GM12878 (cell line): ENCODE data around the gene PCAT6. TPM values are rescaled to one million over a fixed set of nuclear protein-coding genes. Genes with fewer than 3 reads are reported as not detected.

Source experiments
- ATAC-seq: fragments of 200-7000 bp; cut with Tn5 transposase; 3 replicates; pipeline ENCODE4 v1.9.1; 2020; ENCODE audit warnings: mild to moderate bottlenecking, moderate library complexity
- BruUV-seq: library from RNA; stranded (reverse); fragments of 400-500 nt; replicated peaks from 2 replicates; lab custom pipeline; 2021; lab: Mats Ljungman, UMichigan
- CTCF ChIA-PET: fragments of 300-600 bp; sonication (Branson Sonifier 250); formaldehyde crosslinking; extraction: SDS; loops from one replicate; lab custom pipeline; 2021; ENCODE audit warnings: inconsistent platforms; lab: Yijun Ruan, JAX
- POLR2A ChIA-PET: fragments of 350-600 bp; formaldehyde crosslinking; extraction: SDS; loops from one replicate; lab custom pipeline; 2021; ENCODE audit warnings: inconsistent platforms; lab: Charles Lee
- RAD21 ChIA-PET: fragments of 300-600 bp; sonication (Branson Sonifier 250); formaldehyde crosslinking; loops from one replicate; lab custom pipeline; 2023; ENCODE audit warnings: antibody characterized with exemption; ENCODE audit not compliant: unreplicated experiment; lab: Charles Lee
- SMC1A ChIA-PET: fragments of 300-600 bp; sonication (Branson Sonifier 250); formaldehyde crosslinking; loops from one replicate; lab custom pipeline; 2023; ENCODE audit not compliant: unreplicated experiment, uncharacterized antibody; lab: Charles Lee
- DNase-seq: peaks from one replicate; pipeline ENCODE4 v3.0.0-alpha.2; 2011; ENCODE audit warnings: low read depth, low spot score
- FAIRE-seq: peaks from 3 replicates; lab custom pipeline; 2011; peaks lifted over from hg19 to GRCh38; lab: Jason Lieb, UNC
- H2AFZ ChIP-seq: 2 replicates; pipeline ENCODE4 v1.6.0; 2011; ENCODE audit warnings: low read depth, low read length, control low read depth; ENCODE audit not compliant: control insufficient read depth
- H3K27ac ChIP-seq: 2 replicates; pipeline ENCODE4 v1.5.1; 2011; ENCODE audit warnings: control low read depth; ENCODE audit not compliant: control insufficient read depth, insufficient read depth
- H3K27me3 ChIP-seq, 2 experiments: replicated peaks in 1 of 2; 2 replicates each; pipeline versions ENCODE4 v1.6.0 to v1.6.1; 2011; ENCODE audit warnings: low read length in 1 of 2; ENCODE audit not compliant: control insufficient read depth in 2 of 2, insufficient read depth in 2 of 2
- H3K36me3 ChIP-seq, 2 experiments: 2 replicates each; pipeline ENCODE4 v1.5.1; 2011; ENCODE audit warnings: low read length in 1 of 2; ENCODE audit not compliant: control insufficient read depth in 2 of 2, insufficient read depth in 2 of 2
- H3K4me1 ChIP-seq: 2 replicates; pipeline ENCODE4 v1.6.1; 2011; ENCODE audit warnings: mild to moderate bottlenecking, low read length, moderate library complexity, mixed read lengths; ENCODE audit not compliant: control insufficient read depth, insufficient read depth
- H3K4me2 ChIP-seq: 2 replicates; pipeline ENCODE4 v1.6.0; 2011; ENCODE audit warnings: control low read depth; ENCODE audit not compliant: control insufficient read depth, insufficient read depth
- H3K4me3 ChIP-seq: fragments of 200-600 bp; sonication (generic); 2 replicates; pipeline ENCODE4 v1.5.1; 2016
- H3K79me2 ChIP-seq: 2 replicates; pipeline ENCODE4 v1.6.0; 2011; ENCODE audit warnings: low read length; ENCODE audit not compliant: control insufficient read depth, insufficient read depth
- H3K9ac ChIP-seq: 2 replicates; pipeline ENCODE4 v1.8.0; 2011; ENCODE audit warnings: low read length, control low read depth, mixed read lengths; ENCODE audit not compliant: control insufficient read depth, insufficient read depth
- H3K9me3 ChIP-seq: replicated peaks from 3 replicates; pipeline ENCODE4 v1.5.1; 2011; ENCODE audit warnings: mild to moderate bottlenecking, low read length; ENCODE audit not compliant: control insufficient read depth, insufficient read depth
- H4K20me1 ChIP-seq: 2 replicates; pipeline ENCODE4 v1.6.0; 2011; ENCODE audit not compliant: control insufficient read depth, insufficient read depth
- FOXK2 ChIP-seq: fragments of 450-650 bp; IDR thresholded peaks from 2 replicates; pipeline ENCODE4 v1.6.1; 2017; ENCODE audit warnings: mild to moderate bottlenecking, moderate library complexity
- HDAC2 ChIP-seq: fragments of 200-600 bp; sonication (generic); IDR thresholded peaks from 2 replicates; pipeline ENCODE4 v1.6.1; 2017
- YBX1 ChIP-seq: fragments of 450-650 bp; IDR thresholded peaks from 2 replicates; pipeline ENCODE4 v1.6.1; 2016; ENCODE audit warnings: antibody characterized with exemption
- ZBED1 ChIP-seq: IDR thresholded peaks from 2 replicates; pipeline ENCODE4 v1.6.1; 2016; ENCODE audit warnings: borderline replicate concordance
- WGBS: methylation state at CpG from one replicate; pipeline ENCODE4 v1.1.6; 2016; ENCODE audit warnings: low lambda C conversion rate; ENCODE audit not compliant: insufficient replicate concordance, insufficient coverage; ENCODE audit errors: missing lambda C conversion rate; 5-methylcytosine and 5-hydroxymethylcytosine counted together
- in situ Hi-C: fragments of 300-500 bp; cut with MboI; formaldehyde crosslinking; loops from 9 replicates; pipeline ENCODE4 v1.14.3; 2018; ENCODE audit warnings: mixed read lengths
- intact Hi-C: fragments of 100-400 bp; cut with micrococcal nuclease; formaldehyde crosslinking; loops from one replicate; pipeline ENCODE4 v1.14.2; 2022; ENCODE audit not compliant: unreplicated experiment
- polyA plus RNA-seq, 11 experiments: library from polyadenylated mRNA; depleted of rRNA in 4 of 11; unstranded in 6 of 11; stranded (reverse) in 5 of 11; fragments of >200 nt; fragmentation: Nextera tagmentation in 4 of 11; fragmentation: Illumina TruSeq in 1 of 11; extraction: Ambion mirVana in 4 of 11; extraction: Trizol in 1 of 11; gene quantifications; 1 replicate in 1 of 11; 2 replicates in 10 of 11; pipeline versions ENCODE4 v1.2.1 to v1.2.3, GENCODE V29; 2011 to 2016; ENCODE audit warnings: inconsistent platforms in 2 of 11, missing spikeins in 2 of 11, low read depth in 1 of 11
- total RNA-seq, 4 experiments: library from RNA; depleted of rRNA in 3 of 4; stranded (reverse); fragments of >200 nt in 3 of 4; fragmentation: Illumina TruSeq in 1 of 4; extraction: Trizol in 1 of 4; gene quantifications; 2 replicates each; pipeline versions ENCODE4 v1.2.1 to v1.2.3, GENCODE V29; 2013 to 2021
- TF ChIP-seq, protein P1 (sequence below): fragments of 450-650 bp; IDR thresholded peaks from 2 replicates; pipeline ENCODE4 v1.6.1; 2017; ENCODE audit warnings: mild to moderate bottlenecking, moderate library complexity

Gene PCAT6
- total and polyA plus RNA-seq, 10 of the 15 experiments (the other 5 are each of a cell fraction or from before 2014, with no cell fraction given), result 0.16 to 0.83 (median 0.48) TPM; not detected in 4

DNA sequence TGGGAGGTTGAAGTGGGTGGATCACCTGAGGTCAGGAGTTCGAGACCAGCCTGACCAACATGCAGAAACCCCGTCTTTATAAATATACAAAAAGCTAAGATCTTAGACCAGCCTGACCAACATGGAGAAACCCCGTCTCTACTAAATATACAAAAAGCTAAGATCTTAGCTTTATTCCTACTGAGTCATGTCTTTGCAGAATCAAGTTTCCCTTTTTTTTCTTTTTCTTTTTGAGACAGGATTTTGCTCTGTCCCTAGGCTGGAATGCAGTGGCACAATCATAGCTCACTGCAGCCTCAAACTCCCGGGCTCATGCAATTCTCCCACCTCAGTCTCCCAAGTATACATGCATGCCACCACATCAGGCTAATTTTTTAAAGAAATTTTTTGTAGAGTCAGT, 23.9 kb upstream of the PCAT6 start:
- Histone ChIP-seq H3K36me3 (no peaks in the 10 kb centered on the region), H4K20me1 (no peaks in the 10 kb centered on the region), H3K79me2 (no peaks in the 10 kb centered on the region), H3K9me3 (no peaks in the 10 kb centered on the region), H3K27me3 (no peaks in the 10 kb centered on the region), H3K4me3 (no peak overlapping the region), H3K4me1 (no peaks in the 10 kb centered on the region), H3K9ac (no peak overlapping the region), H3K4me2 (no peak overlapping the region), H3K27ac (no peak overlapping the region), H2AFZ (no peak overlapping the region)
- FAIRE-seq (no peak), ATAC-seq (no peak), DNase-seq (no peak)
- BruUV-seq, result no TSS peak
- CTCF ChIA-PET, result interaction anchor here (0.6 to 1.2 kb wide), 5 partner anchors 12 to 1716 kb away, joined by 3 read pairs; partner anchors contain the start of gene PCAT6
- in situ Hi-C loops, result no loop called here
- POLR2A ChIA-PET, result interaction anchor here (1.1 kb wide), 1 partner anchor 34 kb away, joined by 3 read pairs; no protein-coding TSS in a partner anchor
- SMC1A ChIA-PET, result no interaction called here
- TF ChIP-seq HDAC2 (no peak), ZBED1 (no peak), YBX1 (no peak), FOXK2 (no peak)
- TF ChIP-seq, protein P1, sequence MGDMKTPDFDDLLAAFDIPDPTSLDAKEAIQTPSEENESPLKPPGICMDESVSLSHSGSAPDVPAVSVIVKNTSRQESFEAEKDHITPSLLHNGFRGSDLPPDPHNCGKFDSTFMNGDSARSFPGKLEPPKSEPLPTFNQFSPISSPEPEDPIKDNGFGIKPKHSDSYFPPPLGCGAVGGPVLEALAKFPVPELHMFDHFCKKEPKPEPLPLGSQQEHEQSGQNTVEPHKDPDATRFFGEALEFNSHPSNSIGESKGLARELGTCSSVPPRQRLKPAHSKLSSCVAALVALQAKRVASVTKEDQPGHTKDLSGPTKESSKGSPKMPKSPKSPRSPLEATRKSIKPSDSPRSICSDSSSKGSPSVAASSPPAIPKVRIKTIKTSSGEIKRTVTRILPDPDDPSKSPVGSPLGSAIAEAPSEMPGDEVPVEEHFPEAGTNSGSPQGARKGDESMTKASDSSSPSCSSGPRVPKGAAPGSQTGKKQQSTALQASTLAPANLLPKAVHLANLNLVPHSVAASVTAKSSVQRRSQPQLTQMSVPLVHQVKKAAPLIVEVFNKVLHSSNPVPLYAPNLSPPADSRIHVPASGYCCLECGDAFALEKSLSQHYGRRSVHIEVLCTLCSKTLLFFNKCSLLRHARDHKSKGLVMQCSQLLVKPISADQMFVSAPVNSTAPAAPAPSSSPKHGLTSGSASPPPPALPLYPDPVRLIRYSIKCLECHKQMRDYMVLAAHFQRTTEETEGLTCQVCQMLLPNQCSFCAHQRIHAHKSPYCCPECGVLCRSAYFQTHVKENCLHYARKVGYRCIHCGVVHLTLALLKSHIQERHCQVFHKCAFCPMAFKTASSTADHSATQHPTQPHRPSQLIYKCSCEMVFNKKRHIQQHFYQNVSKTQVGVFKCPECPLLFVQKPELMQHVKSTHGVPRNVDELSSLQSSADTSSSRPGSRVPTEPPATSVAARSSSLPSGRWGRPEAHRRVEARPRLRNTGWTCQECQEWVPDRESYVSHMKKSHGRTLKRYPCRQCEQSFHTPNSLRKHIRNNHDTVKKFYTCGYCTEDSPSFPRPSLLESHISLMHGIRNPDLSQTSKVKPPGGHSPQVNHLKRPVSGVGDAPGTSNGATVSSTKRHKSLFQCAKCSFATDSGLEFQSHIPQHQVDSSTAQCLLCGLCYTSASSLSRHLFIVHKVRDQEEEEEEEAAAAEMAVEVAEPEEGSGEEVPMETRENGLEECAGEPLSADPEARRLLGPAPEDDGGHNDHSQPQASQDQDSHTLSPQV, result no peak
- intact Hi-C loops, result loop anchor here (10.0 kb wide), 1 partner anchor 62 kb away; no protein-coding TSS in a partner anchor
- WGBS, result 38% methylated on average over 4 of the region's 4 CpGs
- RAD21 ChIA-PET, result no interaction called here
